Ishikawa (cell line): ENCODE measurements around the gene MB.

Experiments used
- EP300 ChIP-seq: IDR thresholded peaks from 2 replicates; pipeline ENCODE4 v1.6.1; 2012; ENCODE audit warnings: borderline replicate concordance
- FOXM1 ChIP-seq: IDR thresholded peaks from 2 replicates; pipeline ENCODE4 v1.6.1; 2012; ENCODE audit warnings: low read depth, borderline replicate concordance
- TAF1 ChIP-seq: IDR thresholded peaks from 2 replicates; pipeline ENCODE4 v1.6.1; 2012; ENCODE audit warnings: low read depth, mild to moderate bottlenecking
- TEAD4 ChIP-seq: IDR thresholded peaks from 2 replicates; pipeline ENCODE4 v1.6.1; 2012
- YY1 ChIP-seq: IDR thresholded peaks from 2 replicates; pipeline ENCODE4 v1.6.1; 2012; ENCODE audit warnings: low read depth

- TF ChIP-seq FOXM1 (no peak), EP300 (no peak), TEAD4 (no peak), YY1 (no peak), TAF1 (no peak)
These were observed 34.8 kb downstream of the MB start for GRCh38 chr22:35582218-35582860.
